GM08714 (cell line): ENCODE results near the gene TTLL11.
"Not testable (repeated sequence)": the region's sequence is repeated elsewhere in the genome, so short reads cannot be mapped to it uniquely, and the experiment has no call there.

ENCODE experiments used
- H3K4me3 ChIP-seq: fragments of 200-500 bp; sonication (Bioruptor generic); 2 replicates; pipeline ENCODE4 v1.5.1; 2014; ENCODE audit warnings: mild to moderate bottlenecking, low read length, inconsistent platforms
- ZNF274 ChIP-seq: IDR thresholded peaks from 2 replicates; pipeline ENCODE4 v1.6.1; 2012; ENCODE audit warnings: mild to moderate bottlenecking, low read depth, low read length

The TTLL11 gene

GRCh38 chr9:122008559-122008958, 84.5 kb downstream of the TTLL11 start:
- no peak overlapping the region for H3K4me3 ChIP-seq
- TF ChIP-seq ZNF274: no peak

GRCh38 chr9:122007837-122008236, 85.3 kb downstream of the TTLL11 start:
- no peak for TF ChIP-seq ZNF274
- H3K4me3 ChIP-seq: no peak overlapping the region

- TF ChIP-seq ZNF274: no peak
- H3K4me3 ChIP-seq: no peak overlapping the region
These were observed 87.5 kb downstream of the TTLL11 start for GRCh38 chr9:122005597-122005996.

- H3K4me3 ChIP-seq: no peak overlapping the region
- TF ChIP-seq ZNF274: no peak
These were observed 88.5 kb downstream of the TTLL11 start for GRCh38 chr9:122004589-122004988.

GRCh38 chr9:122001491-122002201, 91.5 kb downstream of the TTLL11 start:
- no peak overlapping the region for H3K4me3 ChIP-seq
- no peak for TF ChIP-seq ZNF274

- H3K4me3 ChIP-seq: not testable (repeated sequence)
These were observed 92.6 kb downstream of the TTLL11 start for GRCh38 chr9:122000526-122000925.

GRCh38 chr9:121999556-121999955, 93.6 kb downstream of the TTLL11 start:
- no peak overlapping the region for H3K4me3 ChIP-seq
- no peak for TF ChIP-seq ZNF274

GRCh38 chr9:121998513-121999049, 94.5 kb downstream of the TTLL11 start:
- TF ChIP-seq ZNF274: no peak
- no peak overlapping the region for H3K4me3 ChIP-seq

- H3K4me3 ChIP-seq: no peak overlapping the region
- no peak for TF ChIP-seq ZNF274
These were observed 95.3 kb downstream of the TTLL11 start for GRCh38 chr9:121997791-121998190.

- no peak for TF ChIP-seq ZNF274
- no peak overlapping the region for H3K4me3 ChIP-seq
These were observed 96.3 kb downstream of the TTLL11 start for GRCh38 chr9:121996783-121997182.

GRCh38 chr9:121995997-121996396, 97.1 kb downstream of the TTLL11 start:
- no peak overlapping the region for H3K4me3 ChIP-seq
- TF ChIP-seq ZNF274: no peak

GRCh38 chr9:121992571-121993212, 100.4 kb downstream of the TTLL11 start:
- H3K4me3 ChIP-seq: no peak overlapping the region
- no peak for TF ChIP-seq ZNF274

- TF ChIP-seq ZNF274: no peak
- no peak overlapping the region for H3K4me3 ChIP-seq
These were observed 101.8 kb downstream of the TTLL11 start for GRCh38 chr9:121991307-121991661.

- TF ChIP-seq ZNF274: no peak
- H3K4me3 ChIP-seq: no peak overlapping the region
These were observed 102.4 kb downstream of the TTLL11 start for GRCh38 chr9:121990600-121991306.

GRCh38 chr9:121989010-121989409, 104.1 kb downstream of the TTLL11 start:
- H3K4me3 ChIP-seq: no peak overlapping the region
- no peak for TF ChIP-seq ZNF274
